ENCODE data around the gene IRX2.

IRX2 gene

GRCh38 chr5:2702096-2702879, 49.2 kb downstream of the IRX2 start:
- Histone ChIP-seq H3K27me3 (ENCODE audit: control insufficient read depth, insufficient read depth, low read length) (no peaks in the 10 kb centered on the region), H3K4me3 (ENCODE audit: low read depth, low read length) (no peak overlapping the region)

GRCh38 chr5:2701592-2701991, 49.9 kb downstream of the IRX2 start:
- H3K36me3 ChIP-seq (ENCODE audit: control insufficient read depth, insufficient read depth, low read length), result no peaks in the 10 kb centered on the region
- H3K9me3 ChIP-seq (ENCODE audit: control insufficient read depth, low read length), result no peaks in the 10 kb centered on the region
- H3K4me1 ChIP-seq, result no peaks in the 10 kb centered on the region
- no peak overlapping the region for H3K27ac ChIP-seq
- H3K27me3 ChIP-seq (ENCODE audit: control insufficient read depth, insufficient read depth, low read length), result no peaks in the 10 kb centered on the region
- H3K9ac ChIP-seq, result no peak overlapping the region
- TF ChIP-seq, protein P1, sequence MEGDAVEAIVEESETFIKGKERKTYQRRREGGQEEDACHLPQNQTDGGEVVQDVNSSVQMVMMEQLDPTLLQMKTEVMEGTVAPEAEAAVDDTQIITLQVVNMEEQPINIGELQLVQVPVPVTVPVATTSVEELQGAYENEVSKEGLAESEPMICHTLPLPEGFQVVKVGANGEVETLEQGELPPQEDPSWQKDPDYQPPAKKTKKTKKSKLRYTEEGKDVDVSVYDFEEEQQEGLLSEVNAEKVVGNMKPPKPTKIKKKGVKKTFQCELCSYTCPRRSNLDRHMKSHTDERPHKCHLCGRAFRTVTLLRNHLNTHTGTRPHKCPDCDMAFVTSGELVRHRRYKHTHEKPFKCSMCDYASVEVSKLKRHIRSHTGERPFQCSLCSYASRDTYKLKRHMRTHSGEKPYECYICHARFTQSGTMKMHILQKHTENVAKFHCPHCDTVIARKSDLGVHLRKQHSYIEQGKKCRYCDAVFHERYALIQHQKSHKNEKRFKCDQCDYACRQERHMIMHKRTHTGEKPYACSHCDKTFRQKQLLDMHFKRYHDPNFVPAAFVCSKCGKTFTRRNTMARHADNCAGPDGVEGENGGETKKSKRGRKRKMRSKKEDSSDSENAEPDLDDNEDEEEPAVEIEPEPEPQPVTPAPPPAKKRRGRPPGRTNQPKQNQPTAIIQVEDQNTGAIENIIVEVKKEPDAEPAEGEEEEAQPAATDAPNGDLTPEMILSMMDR (IDR thresholded peaks at IDR 0.05), result no peak
- H3K4me2 ChIP-seq (ENCODE audit: low read length), result no peak overlapping the region
- H3K4me3 ChIP-seq (ENCODE audit: low read depth, low read length), result no peak overlapping the region
- no peak overlapping the region for H2AFZ ChIP-seq
- H3K79me2 ChIP-seq, result no peaks in the 10 kb centered on the region

More at GRCh38 chr5:2702096-2702879, 49.2 kb downstream of the IRX2 start:
- no peaks in the 10 kb centered on the region for H3K36me3 ChIP-seq (ENCODE audit: control insufficient read depth, insufficient read depth, low read length)
- no peaks in the 10 kb centered on the region for H3K9me3 ChIP-seq (ENCODE audit: control insufficient read depth, low read length)
- H3K4me1 ChIP-seq, result no peaks in the 10 kb centered on the region
- H3K4me2 ChIP-seq (ENCODE audit: low read length), result no peak overlapping the region
- H3K27ac ChIP-seq, result no peak overlapping the region
- no peak overlapping the region for H3K9ac ChIP-seq
- no peak overlapping the region for H2AFZ ChIP-seq
- H3K79me2 ChIP-seq, result no peaks in the 10 kb centered on the region
- TF ChIP-seq, protein P1 (IDR thresholded peaks at IDR 0.05), result no peak

GRCh38 chr5:2700876-2701275, 50.6 kb downstream of the IRX2 start:
- H3K4me2 ChIP-seq (ENCODE audit: low read length), result no peak overlapping the region
- H3K27ac ChIP-seq, result no peak overlapping the region
- H3K4me1 ChIP-seq, result no peaks in the 10 kb centered on the region
- no peak overlapping the region for H3K4me3 ChIP-seq (ENCODE audit: low read depth, low read length)
- no peaks in the 10 kb centered on the region for H3K36me3 ChIP-seq (ENCODE audit: control insufficient read depth, insufficient read depth, low read length)
- H2AFZ ChIP-seq, result no peak overlapping the region
- TF ChIP-seq, protein P1 (IDR thresholded peaks at IDR 0.05), result no peak
- H3K27me3 ChIP-seq (ENCODE audit: control insufficient read depth, insufficient read depth, low read length), result no peaks in the 10 kb centered on the region
- H3K9ac ChIP-seq, result no peak overlapping the region
- no peaks in the 10 kb centered on the region for H3K79me2 ChIP-seq
- no peaks in the 10 kb centered on the region for H3K9me3 ChIP-seq (ENCODE audit: control insufficient read depth, low read length)

- no peak overlapping the region for H3K9ac ChIP-seq
- H2AFZ ChIP-seq, result no peak overlapping the region
- no peak overlapping the region for H3K4me3 ChIP-seq (ENCODE audit: low read depth, low read length)
- H3K9me3 ChIP-seq (ENCODE audit: control insufficient read depth, low read length), result no peaks in the 10 kb centered on the region
- no peak overlapping the region for H3K4me2 ChIP-seq (ENCODE audit: low read length)
- no peaks in the 10 kb centered on the region for H3K36me3 ChIP-seq (ENCODE audit: control insufficient read depth, insufficient read depth, low read length)
- TF ChIP-seq, protein P1 (IDR thresholded peaks at IDR 0.05), result no peak
- H3K79me2 ChIP-seq, result no peaks in the 10 kb centered on the region
- no peaks in the 10 kb centered on the region for H3K27me3 ChIP-seq (ENCODE audit: control insufficient read depth, insufficient read depth, low read length)
- H3K4me1 ChIP-seq, result no peaks in the 10 kb centered on the region
- H3K27ac ChIP-seq, result no peak overlapping the region
These were observed 51.8 kb downstream of the IRX2 start for GRCh38 chr5:2699686-2700085.

- H3K4me3 ChIP-seq (ENCODE audit: low read depth, low read length), result no peak overlapping the region
- no peaks in the 10 kb centered on the region for H3K36me3 ChIP-seq (ENCODE audit: control insufficient read depth, insufficient read depth, low read length)
- no peaks in the 10 kb centered on the region for H3K79me2 ChIP-seq
- no peaks in the 10 kb centered on the region for H3K9me3 ChIP-seq (ENCODE audit: control insufficient read depth, low read length)
- no peaks in the 10 kb centered on the region for H3K4me1 ChIP-seq
- no peak overlapping the region for H3K9ac ChIP-seq
- H3K27me3 ChIP-seq (ENCODE audit: control insufficient read depth, insufficient read depth, low read length), result no peaks in the 10 kb centered on the region
- TF ChIP-seq, protein P1 (IDR thresholded peaks at IDR 0.05), result no peak
- H2AFZ ChIP-seq, result no peak overlapping the region
- no peak overlapping the region for H3K4me2 ChIP-seq (ENCODE audit: low read length)
- H3K27ac ChIP-seq, result no peak overlapping the region
These were observed 52.2 kb downstream of the IRX2 start for GRCh38 chr5:2699231-2699630.

Data from parathyroid adenoma (tissue), 2 donors.